NCI-H146 treated with DMSO at 0.1 percent for 48 hours (cell line): ENCODE data around the gene STX7.

Experiments
- DNase-seq: peaks from one replicate; lab custom pipeline; 2025; ENCODE audit not compliant: unreplicated experiment; lab: John Stamatoyannopoulos, UW

The STX7 gene

DNA sequence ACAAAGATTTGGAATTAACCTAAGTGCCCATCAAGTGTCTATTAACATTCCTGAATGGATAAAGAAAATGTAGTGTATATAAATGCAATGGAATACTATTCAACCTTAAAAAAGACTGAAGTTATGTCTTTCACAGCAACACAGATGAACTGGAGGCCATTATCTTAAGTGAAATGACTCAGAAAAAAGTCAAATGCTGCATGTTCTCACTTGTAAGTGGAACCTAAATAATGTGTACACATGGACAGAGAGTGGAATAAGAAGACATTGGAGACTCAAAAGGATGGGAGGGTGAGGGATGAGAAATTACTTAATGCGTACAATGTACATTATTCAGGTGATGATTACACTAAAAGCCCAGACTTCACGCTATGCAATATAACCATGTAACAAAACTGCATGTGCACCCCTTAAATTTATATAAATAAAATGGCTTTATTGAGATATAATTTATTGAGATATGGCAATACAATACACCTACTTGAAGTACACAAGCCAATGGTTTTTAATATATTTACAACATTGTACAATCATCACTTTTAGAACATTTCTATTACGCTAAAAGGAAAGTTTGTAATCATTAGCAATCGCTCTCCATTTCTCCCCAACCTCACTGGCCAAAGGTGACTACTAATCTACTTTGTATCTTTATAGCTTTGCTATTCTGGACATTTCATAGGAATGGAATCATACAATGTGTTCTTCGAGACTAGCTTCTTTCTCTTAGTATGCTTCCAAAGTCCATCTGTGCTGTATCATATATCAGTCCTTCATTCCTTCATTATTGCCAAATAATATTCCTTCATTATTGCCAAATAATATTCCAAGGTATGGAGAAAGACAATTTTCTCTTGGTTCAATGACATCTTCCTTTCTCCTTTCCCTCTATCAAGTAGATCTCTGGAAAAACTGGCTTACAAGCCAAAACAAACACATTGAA lies 5.8 kb downstream of the STX7 start:
- DNase-seq, result no peak

DNA sequence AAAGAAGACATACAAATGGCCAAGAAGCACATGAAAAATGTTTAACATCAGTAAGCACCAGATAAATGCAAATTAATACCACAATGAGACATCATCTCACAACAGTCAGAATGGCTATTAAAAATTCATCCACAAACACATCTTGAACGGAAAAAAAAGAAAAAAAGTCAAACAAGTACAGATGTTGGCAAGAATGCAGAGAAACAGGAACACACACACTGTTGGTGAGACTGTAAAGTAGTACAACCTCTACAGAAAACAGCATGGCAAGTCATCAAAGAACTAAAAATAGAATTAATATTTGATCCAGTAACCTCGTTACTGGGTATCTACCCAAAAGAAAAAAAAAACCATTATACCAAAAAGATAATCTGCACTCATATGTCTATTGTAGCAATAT lies 6.5 kb downstream of the STX7 start:
- no peak for DNase-seq

DNA sequence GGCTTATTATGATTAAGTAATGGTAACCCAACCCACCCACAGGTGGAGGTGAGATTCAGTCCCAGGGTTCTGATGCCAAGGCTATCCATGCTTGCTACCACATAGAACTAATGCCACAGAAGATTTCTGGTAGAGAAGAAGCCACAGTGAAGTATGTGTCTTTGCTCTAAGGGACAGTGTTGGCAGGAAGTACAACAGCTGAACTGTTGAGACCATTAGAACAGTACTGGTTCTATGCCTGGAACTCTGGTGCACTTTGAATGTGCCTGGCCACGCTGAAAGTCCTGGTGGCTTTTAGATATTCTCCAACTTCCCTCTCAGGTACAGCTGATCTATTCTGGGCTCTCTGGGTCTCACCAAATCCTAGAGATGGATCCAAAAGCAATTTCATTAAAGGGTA lies 7.8 kb downstream of the STX7 start:
- no peak for DNase-seq

DNA sequence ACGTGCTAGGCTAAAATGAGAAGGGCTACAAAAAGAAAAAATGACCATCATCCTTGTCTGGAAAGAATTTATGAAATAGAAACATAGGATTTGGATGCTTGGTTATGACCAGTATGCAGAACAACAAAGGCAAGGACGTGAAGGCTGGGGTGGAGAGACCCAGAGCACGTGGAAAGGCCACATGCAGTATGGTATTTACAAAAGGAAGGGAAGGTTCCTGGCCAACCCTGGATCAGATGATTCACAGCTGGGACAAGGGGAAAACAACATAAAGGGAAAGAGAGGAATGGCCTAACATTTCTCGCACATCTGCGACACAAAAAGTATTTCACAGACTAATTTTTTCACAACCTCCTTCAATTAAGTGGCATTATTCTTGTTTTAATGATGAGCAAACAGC lies 8.2 kb downstream of the STX7 start:
- DNase-seq, result no peak

DNA sequence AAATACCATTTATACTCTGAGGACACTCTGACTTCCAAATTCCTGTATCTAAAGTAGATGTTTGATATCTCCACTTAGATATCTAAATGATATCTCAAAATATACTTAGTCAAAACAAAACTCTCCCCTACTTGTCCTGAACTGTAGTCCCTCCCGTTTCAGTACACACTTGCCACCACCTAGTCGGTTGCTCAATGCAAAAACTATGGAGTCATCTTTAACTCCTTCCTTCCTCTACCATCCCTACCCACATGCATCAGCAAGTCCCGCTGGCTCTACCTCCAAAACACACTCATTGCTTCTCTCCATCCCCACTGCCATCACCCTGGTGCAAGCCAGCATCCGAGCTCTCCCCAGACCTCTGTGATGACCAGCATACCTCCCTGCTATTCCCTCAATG lies 13.2 kb downstream of the STX7 start:
- no peak for DNase-seq

DNA sequence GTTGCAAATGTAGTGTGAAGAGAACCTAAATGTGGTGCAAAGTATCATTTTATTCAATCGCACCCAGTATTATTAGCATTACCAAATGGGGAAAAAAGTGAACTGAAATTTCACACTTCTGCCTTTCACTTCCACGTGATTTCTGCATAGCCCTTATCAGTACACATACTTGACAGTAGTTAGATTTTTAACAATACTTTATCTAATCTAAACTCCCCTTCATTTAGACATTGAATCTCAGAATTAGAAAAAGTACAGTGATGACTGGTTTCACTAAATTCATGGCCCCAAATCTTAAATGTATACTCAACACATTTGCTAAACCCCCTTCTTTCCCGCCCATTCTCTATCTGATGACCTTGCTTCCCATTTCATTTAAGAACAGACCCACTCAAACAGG lies 14.3 kb downstream of the STX7 start:
- DNase-seq, result no peak

DNA sequence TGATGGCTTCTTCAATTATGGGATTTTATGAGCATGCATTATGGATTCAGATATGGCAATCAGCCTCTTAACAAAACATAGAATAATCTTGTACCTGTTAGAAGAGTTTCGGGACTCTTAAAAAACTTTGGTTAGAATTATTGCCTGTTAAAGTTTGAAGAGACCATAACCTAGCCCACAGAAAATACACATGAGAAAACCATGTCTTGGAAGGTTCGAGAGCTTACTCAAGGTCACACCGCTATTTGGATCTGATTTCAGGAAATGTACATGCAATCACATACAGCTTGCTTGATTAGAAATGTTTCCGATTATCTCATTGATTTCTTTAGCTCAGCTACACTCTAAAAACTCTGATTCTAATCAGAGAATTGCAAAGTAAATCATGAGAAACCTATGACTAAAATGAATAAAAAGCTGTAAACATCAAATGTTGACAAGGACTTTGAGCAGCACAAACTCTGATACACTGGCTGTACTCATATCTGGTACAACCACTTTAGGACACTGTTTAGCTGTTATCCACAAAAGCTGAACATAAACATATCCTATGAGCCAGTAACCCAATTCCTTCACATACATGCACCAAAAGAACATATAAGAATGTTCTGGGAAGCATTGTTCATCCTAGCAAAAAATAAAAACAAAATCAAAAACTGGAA lies 16.3 kb downstream of the STX7 start:
- no peak for DNase-seq

DNA sequence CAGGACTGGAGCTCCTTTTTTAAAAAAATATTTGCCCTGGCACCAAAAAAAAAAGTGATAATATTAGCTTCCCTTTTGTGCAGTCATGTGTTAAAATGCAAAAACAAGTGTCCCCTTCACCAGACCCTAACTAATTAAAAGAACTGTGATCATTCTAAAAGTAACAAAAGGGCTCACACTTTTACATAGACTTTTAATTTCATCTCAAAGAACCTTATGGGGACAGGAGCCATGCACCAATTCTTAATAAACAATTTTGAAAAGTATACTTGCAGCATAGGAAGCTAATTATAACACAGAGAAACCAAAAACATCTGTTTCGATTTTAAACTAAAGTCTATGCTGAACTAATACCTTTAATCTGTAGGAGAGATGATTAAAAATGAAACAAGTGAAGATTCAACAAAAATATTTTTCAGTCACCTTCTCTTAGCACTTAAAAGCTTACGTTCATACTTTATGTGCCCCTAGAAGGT lies 17.3 kb downstream of the STX7 start:
- DNase-seq, result no peak

DNA sequence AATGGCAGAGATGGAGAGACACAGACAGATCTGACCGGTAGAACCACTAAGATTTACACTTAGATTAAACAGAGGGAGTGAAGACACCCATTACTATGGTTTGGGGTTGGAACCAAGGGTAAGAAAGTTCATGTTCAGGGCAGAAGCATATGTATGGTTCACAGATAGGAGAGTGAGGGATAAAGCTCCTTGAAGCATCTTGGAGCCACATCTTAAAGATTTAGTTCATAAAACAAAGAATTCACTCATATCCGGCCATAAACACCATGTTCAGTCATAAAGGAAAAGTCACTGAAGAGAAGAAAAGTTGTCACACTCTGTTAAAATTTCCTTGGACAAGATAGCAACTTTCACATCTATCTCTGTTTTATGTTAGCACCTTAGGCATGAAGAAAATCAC lies 18.0 kb downstream of the STX7 start:
- no peak for DNase-seq

DNA sequence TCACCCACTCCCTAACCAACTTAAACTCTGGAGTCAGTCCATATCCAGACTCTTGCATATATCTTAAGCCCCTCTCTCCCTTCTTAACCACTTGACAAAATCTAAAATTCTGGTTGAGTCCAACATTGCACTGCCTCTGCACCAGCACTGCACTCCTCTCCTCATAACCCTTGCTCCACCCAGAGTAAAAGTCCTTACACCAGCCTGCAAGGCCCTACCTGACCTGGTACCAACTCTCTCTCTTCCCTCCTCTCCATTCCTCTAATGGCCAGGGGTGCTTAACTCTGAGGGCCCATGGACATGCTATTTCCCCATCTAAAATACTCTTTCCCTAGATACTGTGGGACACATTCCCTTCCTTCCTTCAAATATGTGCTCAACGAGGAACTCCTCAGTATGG lies 21.0 kb downstream of the STX7 start:
- no peak for DNase-seq

DNA sequence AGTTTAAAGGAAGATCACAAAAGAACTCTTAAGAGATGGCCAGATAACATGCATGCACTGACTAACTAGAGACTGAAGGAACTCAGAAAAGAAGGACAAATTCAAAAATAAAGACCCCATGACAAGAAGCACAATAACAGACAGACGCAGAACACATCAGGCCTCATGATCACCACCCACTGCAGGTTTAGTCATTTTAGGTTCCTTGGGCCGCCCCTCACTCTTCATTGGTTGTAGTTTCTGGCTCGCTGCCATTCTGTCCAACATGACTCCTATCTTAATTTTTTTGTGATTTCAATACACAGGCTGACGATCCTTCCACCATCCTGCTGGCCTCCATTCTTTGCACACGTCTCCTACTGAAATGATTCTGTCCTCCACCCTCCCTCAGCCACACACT lies 21.6 kb downstream of the STX7 start:
- DNase-seq, result no peak

DNA sequence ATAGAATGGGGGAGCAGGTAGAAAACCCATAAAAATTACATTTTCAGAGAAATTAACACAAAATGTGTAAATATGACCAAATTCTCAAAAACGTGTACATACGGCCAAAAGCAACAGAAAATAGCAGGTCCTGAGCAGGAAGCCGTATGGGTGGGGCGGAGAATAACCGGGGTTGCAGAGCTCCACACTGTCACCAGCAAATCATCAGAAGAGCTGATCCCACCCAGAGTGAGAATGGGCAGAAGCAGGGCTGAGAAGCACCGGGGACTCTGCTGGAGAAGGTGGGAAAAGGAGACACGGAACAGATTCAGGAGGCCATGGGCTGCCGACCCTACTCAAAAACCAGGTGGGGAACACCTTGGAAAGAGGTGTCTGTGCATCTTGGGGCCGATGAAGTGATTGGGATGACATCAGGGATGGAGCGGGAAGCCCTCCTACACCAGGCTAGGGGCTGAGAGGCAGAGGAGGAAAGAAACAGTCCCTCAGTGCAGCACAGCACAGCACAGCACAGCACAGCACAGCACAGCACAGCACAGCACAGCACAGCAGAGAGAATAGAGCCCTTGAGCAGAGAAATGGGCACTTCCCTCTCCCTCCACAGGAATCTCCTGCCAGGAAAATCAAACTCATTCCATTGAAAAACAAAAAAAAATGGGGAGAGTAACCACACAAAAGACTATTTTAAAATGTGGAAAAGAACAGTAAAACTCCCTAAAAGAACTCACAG lies 22.3 kb downstream of the STX7 start:
- no peak for DNase-seq

DNA sequence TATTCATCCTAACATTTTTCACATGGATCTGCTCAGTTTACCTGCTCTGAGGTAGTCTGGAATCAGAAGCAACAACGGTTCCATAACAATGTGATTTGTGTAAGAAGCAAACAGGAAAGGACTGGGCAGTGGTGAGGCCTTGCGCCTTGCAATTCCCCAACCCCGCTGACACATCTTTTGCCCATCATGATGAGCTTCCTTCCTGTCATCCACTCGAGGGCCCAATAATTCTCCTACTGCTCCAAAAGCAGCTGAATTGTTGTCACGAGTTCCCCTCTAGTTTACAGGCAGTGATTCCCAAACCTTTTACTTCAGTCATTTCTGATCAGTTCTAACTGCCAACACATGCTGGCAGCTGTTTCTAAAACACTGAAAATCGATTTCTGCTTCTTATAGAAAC lies 22.9 kb downstream of the STX7 start:
- DNase-seq, result no peak

DNA sequence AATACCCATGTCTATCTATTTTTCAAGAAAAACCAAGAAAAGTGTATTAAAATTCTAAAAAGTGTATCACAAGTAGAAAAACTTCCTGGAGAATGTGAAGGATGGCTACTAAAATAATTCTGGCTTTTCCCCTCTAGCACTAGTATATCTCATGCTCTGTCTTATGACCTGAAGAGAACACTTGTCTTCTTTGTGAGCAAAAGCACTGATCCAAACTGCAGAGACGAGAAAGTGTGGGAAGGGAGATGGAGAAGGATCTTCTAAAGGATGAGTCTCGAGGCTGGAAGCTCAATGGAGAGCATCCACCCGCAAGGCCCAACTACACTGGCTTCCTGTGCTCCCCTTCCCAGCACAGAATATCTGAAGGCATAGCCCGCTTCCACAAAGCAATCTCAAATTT lies 23.5 kb downstream of the STX7 start:
- no peak for DNase-seq

DNA sequence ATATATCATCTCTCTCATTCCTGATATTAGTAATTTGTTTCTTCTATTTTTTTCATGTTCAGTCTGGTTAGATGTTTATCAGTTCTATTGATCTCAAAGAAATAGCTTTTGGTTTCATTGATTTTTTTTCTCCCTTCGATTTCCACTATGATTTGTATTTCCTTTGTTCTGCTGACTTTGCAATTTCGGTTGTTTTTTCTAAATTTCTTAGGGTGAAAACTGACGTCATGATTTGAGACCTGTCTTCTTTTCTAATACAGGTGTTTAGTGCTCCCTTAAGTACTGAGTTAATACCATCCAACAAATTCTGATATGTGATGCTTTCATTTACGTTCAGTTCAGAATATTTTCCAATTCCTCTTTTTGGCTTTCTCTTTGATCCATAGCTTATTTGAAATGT lies 25.2 kb downstream of the STX7 start:
- DNase-seq, result no peak

DNA sequence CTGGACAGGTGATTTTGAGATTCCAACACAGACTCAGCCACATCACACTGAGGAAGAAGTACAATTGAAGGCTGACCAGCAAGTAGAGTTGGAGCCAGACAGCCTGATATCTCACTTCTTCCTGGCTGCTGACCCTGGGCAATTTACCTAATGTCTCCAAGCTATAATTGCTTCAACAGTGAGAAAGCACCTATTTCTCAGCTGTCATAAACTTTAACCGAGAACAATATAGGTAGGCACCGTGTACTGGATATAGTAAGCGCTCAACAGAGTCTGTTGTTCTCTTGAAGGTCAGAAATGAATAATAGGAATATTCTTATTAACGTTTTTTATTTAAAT lies 28.3 kb downstream of the STX7 start:
- DNase-seq, result no peak

DNA sequence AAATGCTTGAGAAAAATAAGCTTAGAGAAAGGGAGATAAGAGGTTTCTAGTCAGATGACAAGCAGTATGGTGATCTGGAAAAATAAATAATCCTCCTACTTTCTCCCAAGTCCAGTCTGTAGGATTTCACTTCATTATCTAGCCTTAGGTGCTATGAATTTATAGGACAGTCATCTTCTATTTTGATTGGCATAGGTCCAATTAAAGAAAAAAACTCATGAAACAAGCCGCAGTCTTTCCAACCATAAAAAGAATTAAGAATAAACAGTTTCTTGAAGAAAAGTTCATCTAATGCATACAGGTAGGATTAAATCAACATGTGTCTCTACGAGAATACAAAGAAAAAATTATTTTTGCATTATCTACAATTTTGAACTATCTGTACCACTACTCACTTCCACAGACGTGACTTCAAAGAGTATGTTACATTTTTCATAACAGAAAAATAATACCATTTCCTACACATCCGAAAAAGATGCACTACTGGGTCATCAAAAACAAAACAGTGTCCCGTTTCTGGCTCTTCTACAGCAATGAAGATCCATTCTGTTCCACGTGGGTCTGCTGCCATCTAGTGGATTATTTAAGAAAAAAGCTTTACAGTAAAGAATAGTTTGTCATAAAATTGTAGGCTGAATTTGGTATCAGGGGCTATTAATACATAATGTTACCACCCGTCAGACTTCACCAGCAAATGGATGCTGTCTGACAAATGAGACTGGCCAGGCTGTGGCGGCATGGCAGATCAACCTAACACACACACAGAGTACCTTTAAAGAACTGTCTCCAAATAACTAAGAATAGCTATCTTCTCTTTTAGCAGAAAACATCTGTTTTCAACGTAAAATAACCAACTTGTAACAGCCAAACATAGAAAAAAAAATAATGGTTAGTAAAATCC lies 28.9 kb downstream of the STX7 start:
- peak; percentile 76 for DNase-seq

DNA sequence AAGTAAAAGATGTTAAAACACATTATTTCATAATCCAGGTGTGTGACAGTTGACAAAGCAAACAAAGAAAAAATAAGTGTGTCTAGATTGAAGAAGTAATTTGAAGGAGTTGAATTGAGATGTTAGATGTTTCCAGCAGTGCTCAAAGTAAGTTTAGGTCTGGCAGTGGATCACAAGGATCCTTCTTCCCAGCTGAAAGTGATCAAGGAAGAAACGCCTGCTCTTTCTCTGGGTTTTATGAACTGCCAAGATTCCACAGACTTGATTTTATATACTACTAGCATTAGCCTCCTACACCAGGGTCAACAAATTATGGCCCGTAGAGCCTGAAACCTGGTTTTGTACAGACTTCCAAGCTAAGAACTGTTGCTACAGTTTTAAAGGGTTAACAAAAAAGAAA lies 30.3 kb downstream of the STX7 start:
- DNase-seq, result no peak

DNA sequence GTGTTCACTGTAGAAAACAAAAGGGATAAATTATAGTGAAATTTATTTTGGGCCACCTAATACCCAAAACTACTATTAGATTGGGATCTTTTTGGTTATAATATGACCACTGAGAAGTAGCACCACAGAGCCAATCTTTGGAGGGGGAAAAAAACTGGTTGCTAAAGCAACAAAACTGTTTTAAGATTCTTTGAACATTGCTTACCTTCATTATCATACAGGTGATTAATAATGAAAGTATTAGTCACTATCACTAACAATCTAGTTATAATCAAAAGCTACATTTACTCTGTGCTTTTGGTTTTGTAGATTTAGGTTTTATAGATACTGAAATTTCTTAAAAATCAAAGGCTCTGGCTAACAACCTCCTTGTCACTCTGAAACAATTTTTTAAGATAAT lies 31.7 kb downstream of the STX7 start:
- no peak for DNase-seq

DNA sequence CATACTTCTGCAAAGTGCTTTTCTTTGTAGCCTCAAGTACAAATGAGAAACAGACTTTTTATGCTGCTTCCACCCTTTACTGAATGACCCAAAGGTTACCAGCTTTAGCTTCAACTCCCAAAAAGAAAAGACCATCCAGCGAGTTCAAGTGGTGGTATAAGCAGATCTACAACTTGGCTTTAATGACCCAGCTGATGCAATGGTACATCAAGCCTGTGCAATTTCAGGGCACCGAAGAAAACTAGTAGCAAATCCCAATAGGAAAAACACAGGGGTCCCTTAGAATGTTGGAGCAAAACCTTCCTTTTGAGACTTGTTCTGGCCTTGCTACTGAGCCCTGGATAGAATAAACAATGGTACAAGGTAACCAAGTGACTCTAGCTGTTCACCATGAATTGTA lies 33.8 kb downstream of the STX7 start:
- no peak for DNase-seq

DNA sequence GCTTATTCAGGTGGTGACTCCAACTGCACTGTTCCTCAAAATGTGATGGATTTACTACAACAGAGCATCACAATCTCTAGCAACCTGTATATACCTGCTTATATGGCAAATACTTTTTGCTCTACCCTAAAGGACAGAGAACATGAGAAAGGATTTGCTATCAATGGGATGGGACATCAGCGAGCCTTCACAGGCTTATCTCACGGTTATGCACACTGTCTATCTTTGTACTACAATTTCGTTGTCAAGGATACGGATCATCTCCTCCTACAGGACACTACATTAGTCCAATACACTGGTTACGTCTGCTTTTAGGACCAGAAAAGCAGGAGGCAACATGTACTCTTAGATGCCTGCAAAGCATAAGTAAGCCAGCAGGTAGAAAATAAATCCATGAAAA lies 34.2 kb downstream of the STX7 start:
- no peak for DNase-seq
